T-helper 1 cell treated with Interleukin-12 subunit alpha and Interleukin-12 subunit beta and Interleukin-4 antibody, amounts not matched to agents 30 ng/mL and 1 ng/mL, for 36 hours (primary cell): ENCODE measurements around the gene CDC42BPB. TPM values are rescaled to one million over a fixed set of nuclear protein-coding genes. Genes with fewer than 3 reads are reported as not detected.

ENCODE experiments used
- intact Hi-C: fragments of 100-400 bp; cut with micrococcal nuclease; formaldehyde crosslinking; loops from one replicate; pipeline ENCODE4 v1.15.1; 2024
- total RNA-seq: library from RNA; stranded (reverse); gene quantifications from 2 replicates; pipeline ENCODE4 v1.2.3, GENCODE V29; 2022

The CDC42BPB gene
- total RNA-seq = 0.95 and 1.2 TPM in 2 replicates

GRCh38 chr14:103057372-103058163 is at the start of gene CDC42BPB:
Gene CDC42BPB, minus strand, starts transcription at chr14:103057549. Its CDS starts 376 bp downstream, at chr14:103057173.
- intact Hi-C loops = loop anchor here (1.0 to 5.0 kb wide), 2 partner anchors 34 to 280 kb away; partner anchors contain the start of gene TRAF3

- intact Hi-C loops = loop anchor here (1.0 to 2.0 kb wide), 5 partner anchors 27 to 411 kb away; no protein-coding TSS in a partner anchor
Measured at GRCh38 chr14:103105580-103106150, 48.3 kb upstream of the CDC42BPB start.

- intact Hi-C loops = loop anchor here (1.0 to 2.0 kb wide), 5 partner anchors 27 to 410 kb away; no protein-coding TSS in a partner anchor
Measured at GRCh38 chr14:103104654-103105452, 47.5 kb upstream of the CDC42BPB start.

GRCh38 chr14:103104389-103104653 is 47.0 kb upstream of the CDC42BPB start:
- intact Hi-C loops = loop anchor here (2.0 kb wide), 2 partner anchors 36 to 410 kb away; no protein-coding TSS in a partner anchor

- intact Hi-C loops = loop anchor here (2.0 kb wide), 2 partner anchors 37 to 409 kb away; no protein-coding TSS in a partner anchor
Measured at GRCh38 chr14:103103461-103104388, 46.4 kb upstream of the CDC42BPB start.

- intact Hi-C loops = no loop called here
Measured at GRCh38 chr14:103102689-103103260, 45.4 kb upstream of the CDC42BPB start.

GRCh38 chr14:103101963-103102688 is 44.8 kb upstream of the CDC42BPB start:
- intact Hi-C loops = no loop called here

GRCh38 chr14:103101257-103101962 is 44.1 kb upstream of the CDC42BPB start:
- intact Hi-C loops = no loop called here

GRCh38 chr14:103100281-103101121 is 43.2 kb upstream of the CDC42BPB start:
- intact Hi-C loops = no loop called here

GRCh38 chr14:103099733-103100280 is 42.5 kb upstream of the CDC42BPB start:
- intact Hi-C loops = no loop called here

GRCh38 chr14:103099081-103099732 is 41.9 kb upstream of the CDC42BPB start:
- intact Hi-C loops = no loop called here

GRCh38 chr14:103097994-103098957 is 40.9 kb upstream of the CDC42BPB start:
- intact Hi-C loops = no loop called here

- intact Hi-C loops = no loop called here
Measured at GRCh38 chr14:103097244-103097993, 40.1 kb upstream of the CDC42BPB start.

GRCh38 chr14:103096387-103096786 is 39.0 kb upstream of the CDC42BPB start:
- intact Hi-C loops = no loop called here

GRCh38 chr14:103095210-103095778 is 37.9 kb upstream of the CDC42BPB start:
- intact Hi-C loops = no loop called here
